HCT116 (cell line): ENCODE data around the gene MAFG. TPM values are rescaled to one million over a fixed set of nuclear protein-coding genes. Genes with fewer than 3 reads are reported as not detected.

Experiments
- ATAC-seq: fragments of 200-7000 bp; cut with Tn5 transposase; 2 replicates; pipeline ENCODE4 v1.9.1; 2020; ENCODE audit warnings: mild to moderate bottlenecking, moderate library complexity
- BruUV-seq: library from RNA; stranded (reverse); fragments of 400-500 nt; replicated peaks from 2 replicates; lab custom pipeline; 2021; lab: Mats Ljungman, UMichigan
- CTCF ChIA-PET: fragments of 300-600 bp; sonication (Branson Sonifier 250); formaldehyde crosslinking; loops from one replicate; lab custom pipeline; 2021; ENCODE audit warnings: antibody characterized with exemption; lab: Charles Lee
- POLR2A ChIA-PET: fragments of 300-600, 350-600 bp; sonication (Branson Sonifier 250); formaldehyde crosslinking; loops from one replicate; lab custom pipeline; 2021; ENCODE audit warnings: antibody characterized with exemption; lab: Charles Lee
- RAD21 ChIA-PET, 2 experiments: fragments of 300-600 bp; sonication (Branson Sonifier 250); formaldehyde crosslinking; loops; one replicate each; lab custom pipeline; 2023; ENCODE audit warnings: low total read pairs in 2 of 2; ENCODE audit not compliant: uncharacterized antibody in 2 of 2, unreplicated experiment in 2 of 2, low non-redundant PET in 1 of 2; lab: Charles Lee
- DNase-seq: peaks from one replicate; pipeline ENCODE4 v3.0.0-alpha.2; 2010; ENCODE audit warnings: low read depth, low spot score
- H2AFZ ChIP-seq: fragments of 200-600 bp; shearing (Covaris generic), sonication (generic); 2 replicates; pipeline ENCODE4 v1.6.1; 2017; ENCODE audit warnings: low read depth, mixed run types, mixed read lengths, antibody characterized with exemption, low read length; ENCODE audit not compliant: poor library complexity, severe bottlenecking
- H3K27ac ChIP-seq: 2 replicates; pipeline ENCODE4 v1.5.1; 2012; ENCODE audit warnings: low read depth, low read length
- H3K27me3 ChIP-seq: fragments of 200-600 bp; sonication (generic); 2 replicates; pipeline ENCODE4 v1.6.1; 2016; ENCODE audit warnings: mixed run types, low read length, mixed read lengths; ENCODE audit not compliant: insufficient read depth
- H3K36me3 ChIP-seq, 2 experiments: fragments of 200-500 bp in 1 of 2; fragments of 200-600 bp in 1 of 2; sonication (Bioruptor generic) in 1 of 2; sonication (generic) in 1 of 2; 2 replicates each; pipeline versions ENCODE4 v1.5.1 to v1.6.1; 2014 to 2016; ENCODE audit warnings: low read length in 2 of 2, inconsistent platforms in 1 of 2, mixed read lengths in 1 of 2, mixed run types in 1 of 2; ENCODE audit not compliant: insufficient read depth in 2 of 2, control insufficient read depth in 1 of 2
- H3K4me1 ChIP-seq, 2 experiments: fragments of 200-600 bp in 1 of 2; sonication (generic) in 1 of 2; 2 replicates each; pipeline versions ENCODE4 v1.5.1 to v1.6.1; 2012 to 2017; ENCODE audit warnings: low read length in 2 of 2, inconsistent platforms in 1 of 2, mild to moderate bottlenecking in 1 of 2, mixed read lengths in 1 of 2, mixed run types in 1 of 2, moderate library complexity in 1 of 2; ENCODE audit not compliant: insufficient read depth in 2 of 2, control insufficient read depth in 1 of 2
- H3K4me2 ChIP-seq: fragments of 200-600 bp; sonication (generic); 2 replicates; pipeline ENCODE4 v1.6.1; 2017; ENCODE audit warnings: mixed run types, low read length, mixed read lengths
- H3K4me3 ChIP-seq, 2 experiments: fragments of 200-600 bp in 1 of 2; sonication (generic) in 1 of 2; replicated peaks in 1 of 2; 2 replicates each; pipeline ENCODE4 v1.5.1; 2011 to 2016; ENCODE audit warnings: low read length in 2 of 2, control low read depth in 1 of 2, low read depth in 1 of 2, mild to moderate bottlenecking in 1 of 2, mixed read lengths in 1 of 2, mixed run types in 1 of 2
- H3K79me2 ChIP-seq: fragments of 200-600 bp; sonication (generic); 2 replicates; pipeline ENCODE4 v1.6.1; 2017; ENCODE audit warnings: mild to moderate bottlenecking, mixed run types, low read length, moderate library complexity, mixed read lengths; ENCODE audit not compliant: insufficient read depth
- H3K9ac ChIP-seq: fragments of 200-600 bp; sonication (generic); 2 replicates; pipeline ENCODE4 v1.6.1; 2016; ENCODE audit warnings: low read length, mixed read lengths
- H3K9me2 ChIP-seq: fragments of 200-600 bp; sonication (generic), shearing (Covaris generic); 2 replicates; pipeline ENCODE4 v1.6.1; 2017; ENCODE audit warnings: mixed run types, mild to moderate bottlenecking, moderate library complexity; ENCODE audit not compliant: insufficient read depth
- H3K9me3 ChIP-seq, 2 experiments: fragments of 200-500 bp in 1 of 2; fragments of 200-600 bp in 1 of 2; sonication (Bioruptor generic) in 1 of 2; sonication (generic) in 1 of 2; 2 replicates each; pipeline ENCODE4 v1.6.1; 2014 to 2017; ENCODE audit warnings: low read length in 2 of 2, mixed read lengths in 2 of 2, inconsistent platforms in 1 of 2, low read depth in 1 of 2, mild to moderate bottlenecking in 1 of 2, mixed run types in 1 of 2, moderate library complexity in 1 of 2; ENCODE audit not compliant: control insufficient read depth in 1 of 2, insufficient read depth in 1 of 2
- H4K20me1 ChIP-seq: fragments of 200-600 bp; sonication (generic), shearing (Covaris generic); 2 replicates; pipeline ENCODE4 v1.6.1; 2017; ENCODE audit warnings: mixed run types, mild to moderate bottlenecking, moderate library complexity; ENCODE audit not compliant: insufficient read depth
- CEBPB ChIP-seq: IDR thresholded peaks from 2 replicates; pipeline ENCODE4 v1.6.1; 2012; ENCODE audit warnings: low read depth
- EZH2phosphoT487 ChIP-seq: fragments of 200-600 bp; IDR thresholded peaks from 2 replicates; pipeline ENCODE4 v1.6.1; 2018; ENCODE audit warnings: antibody characterized with exemption, borderline replicate concordance
- JUND ChIP-seq: IDR thresholded peaks from 2 replicates; pipeline ENCODE4 v1.6.1; 2012
- MAX ChIP-seq: IDR thresholded peaks from 2 replicates; pipeline ENCODE4 v1.6.1; 2012
- POLR2A ChIP-seq: IDR thresholded peaks from 2 replicates; pipeline ENCODE4 v1.7.0; 2011; ENCODE audit warnings: borderline replicate concordance; ENCODE audit not compliant: insufficient read depth, insufficient read length; ENCODE audit errors: extremely low read depth
- POLR2AphosphoS5 ChIP-seq: IDR thresholded peaks from 2 replicates; pipeline ENCODE4 v1.6.1; 2011; ENCODE audit warnings: mild to moderate bottlenecking, low read depth, low read length, moderate library complexity
- RAD21 ChIP-seq: IDR thresholded peaks from 2 replicates; pipeline ENCODE4 v1.6.1; 2012; ENCODE audit warnings: low read depth, mild to moderate bottlenecking
- REST ChIP-seq: IDR thresholded peaks from 2 replicates; pipeline ENCODE4 v1.6.1; 2012; ENCODE audit warnings: low read depth
- SIN3A ChIP-seq: IDR thresholded peaks from 2 replicates; pipeline ENCODE4 v1.6.1; 2012; ENCODE audit warnings: low read depth
- YY1 ChIP-seq: IDR thresholded peaks from 2 replicates; pipeline ENCODE4 v1.6.1; 2011; ENCODE audit warnings: low read length, low read depth, moderate library complexity, mild to moderate bottlenecking; ENCODE audit not compliant: insufficient replicate concordance; ENCODE audit errors: extremely low read depth
- ZBTB33 ChIP-seq: IDR thresholded peaks from 2 replicates; pipeline ENCODE4 v1.6.1; 2011; ENCODE audit warnings: mild to moderate bottlenecking, low read length, moderate library complexity; ENCODE audit not compliant: insufficient replicate concordance; ENCODE audit errors: extremely low read depth
- ZFX ChIP-seq: fragments of 450-650 bp; IDR thresholded peaks from 2 replicates; pipeline ENCODE4 v1.6.1; 2017
- ZNF274 ChIP-seq: fragments of 200-500 bp; sonication (Bioruptor generic); IDR thresholded peaks from 2 replicates; pipeline ENCODE4 v1.6.1; 2014; ENCODE audit warnings: mild to moderate bottlenecking, low read depth, low read length, inconsistent platforms
- intact Hi-C: fragments of 100-400 bp; cut with micrococcal nuclease; formaldehyde crosslinking; loops from 2 replicates; pipeline ENCODE4 v1.10.0; 2022
- total RNA-seq: library from RNA; stranded (reverse); gene quantifications from one replicate; pipeline ENCODE4 v1.2.1, GENCODE V29; 2021; ENCODE audit not compliant: unreplicated experiment
- TF ChIP-seq, protein P1 (sequence below), 3 experiments: fragments of 200-600 bp in 1 of 3; sonication (generic) in 1 of 3; IDR thresholded peaks in 2 of 3; conservative IDR thresholded peaks in 1 of 3; 2 replicates each; pipeline ENCODE4 v1.5.1; 2012 to 2017; ENCODE audit warnings: low read depth in 2 of 3, low read length in 2 of 3, antibody characterized with exemption in 1 of 3, borderline replicate concordance in 1 of 3, control low read depth in 1 of 3, mild to moderate bottlenecking in 1 of 3, mixed read lengths in 1 of 3, mixed run types in 1 of 3, moderate library complexity in 1 of 3; ENCODE audit not compliant: insufficient read depth in 1 of 3
- TF ChIP-seq, protein P2 (sequence below): IDR thresholded peaks from 2 replicates; pipeline ENCODE4 v1.6.1; 2012

The MAFG gene
- total RNA-seq, 1 experiment from 2014 or later, result 46.8 TPM

DNA sequence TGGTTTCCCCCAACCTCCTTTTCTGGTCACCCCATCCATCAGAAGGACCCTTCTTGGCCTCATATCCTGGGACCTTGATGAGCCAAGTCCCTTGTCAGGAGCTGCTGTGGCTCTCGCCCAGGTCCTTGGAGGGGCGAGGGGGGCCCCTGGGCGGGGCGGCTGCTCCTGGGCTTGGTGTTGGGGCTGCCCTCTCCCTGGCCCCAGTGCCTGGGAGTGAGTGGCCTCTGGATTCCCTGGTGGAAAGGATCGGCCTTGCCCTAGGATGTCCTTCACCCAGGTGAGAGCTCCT lies 39.7 kb upstream of the MAFG start:
- intact Hi-C loops, result no loop called here
- TF ChIP-seq POLR2AphosphoS5 (no peak), CEBPB (no peak), ZNF274 (no peak), ZFX (no peak), RAD21 (no peak), ZBTB33 (no peak), YY1 (no peak), REST (no peak), EZH2phosphoT487 (no peak), POLR2A (no peak), SIN3A (no peak), JUND (no peak), MAX (no peak)
- TF ChIP-seq, protein P1, sequence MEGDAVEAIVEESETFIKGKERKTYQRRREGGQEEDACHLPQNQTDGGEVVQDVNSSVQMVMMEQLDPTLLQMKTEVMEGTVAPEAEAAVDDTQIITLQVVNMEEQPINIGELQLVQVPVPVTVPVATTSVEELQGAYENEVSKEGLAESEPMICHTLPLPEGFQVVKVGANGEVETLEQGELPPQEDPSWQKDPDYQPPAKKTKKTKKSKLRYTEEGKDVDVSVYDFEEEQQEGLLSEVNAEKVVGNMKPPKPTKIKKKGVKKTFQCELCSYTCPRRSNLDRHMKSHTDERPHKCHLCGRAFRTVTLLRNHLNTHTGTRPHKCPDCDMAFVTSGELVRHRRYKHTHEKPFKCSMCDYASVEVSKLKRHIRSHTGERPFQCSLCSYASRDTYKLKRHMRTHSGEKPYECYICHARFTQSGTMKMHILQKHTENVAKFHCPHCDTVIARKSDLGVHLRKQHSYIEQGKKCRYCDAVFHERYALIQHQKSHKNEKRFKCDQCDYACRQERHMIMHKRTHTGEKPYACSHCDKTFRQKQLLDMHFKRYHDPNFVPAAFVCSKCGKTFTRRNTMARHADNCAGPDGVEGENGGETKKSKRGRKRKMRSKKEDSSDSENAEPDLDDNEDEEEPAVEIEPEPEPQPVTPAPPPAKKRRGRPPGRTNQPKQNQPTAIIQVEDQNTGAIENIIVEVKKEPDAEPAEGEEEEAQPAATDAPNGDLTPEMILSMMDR (IDR thresholded peaks at IDR 0.05 in 2 of 3, conservative IDR thresholded peaks at IDR 0.05 in 1 of 3; ENCODE audit: borderline replicate concordance in 1 of 3, insufficient read depth in 1 of 3, low read depth in 2 of 3, low read length in 2 of 3), result no peak
- TF ChIP-seq, protein P2, sequence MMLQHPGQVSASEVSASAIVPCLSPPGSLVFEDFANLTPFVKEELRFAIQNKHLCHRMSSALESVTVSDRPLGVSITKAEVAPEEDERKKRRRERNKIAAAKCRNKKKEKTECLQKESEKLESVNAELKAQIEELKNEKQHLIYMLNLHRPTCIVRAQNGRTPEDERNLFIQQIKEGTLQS, result no peak
- TF ChIP-seq, all 23 proteins: peak for 0
- Histone ChIP-seq H3K27ac (no peak overlapping the region; the same call in 1 of the 2 replicates), H3K4me1 (peaks cover 18 to 30% of the 10 kb centered on the region in 2 experiments), H3K4me3 (no peak overlapping the region; a peak in 1 of 4 replicates), H2AFZ (no peak overlapping the region), H3K79me2 (no peaks in the 10 kb centered on the region), H3K9ac (peak overlapping the region; percentile 39), H3K4me2 (peak overlapping the region; percentile 76), H3K27me3 (no peaks in the 10 kb centered on the region), H3K9me2 (no peaks in the 10 kb centered on the region), H3K9me3 (no peaks in the 10 kb centered on the region), H3K36me3 (no peaks in the 10 kb centered on the region), H4K20me1 (no peaks in the 10 kb centered on the region)
- no TSS peak for BruUV-seq
- no peak; the same call in 1 of the 2 replicates for ATAC-seq
- DNase-seq, result no peak
- ChIA-PET POLR2A (interaction anchor here (0.6 to 2.0 kb wide), 4 partner anchors 9 to 36 kb away, joined by 3 to 10 read pairs (median 4); no protein-coding TSS in a partner anchor), RAD21 (interaction anchor here (0.5 to 1.0 kb wide), 2 partner anchors 54 to 56 kb away, joined by 3 to 6 read pairs; partner anchors contain the start of genes CENPX (in 1 of the 2) and LRRC45 (in 1 of the 2)), CTCF (interaction anchor here (1.1 to 1.4 kb wide), 4 partner anchors 39 to 56 kb away, joined by 3 to 4 read pairs (median 4); partner anchors contain the start of genes CENPX, LRRC45 and MAFG)
